GM12864 (cell line): ENCODE data around the gene GTF2A1L.

Experiments used
- DNase-seq: peaks from one replicate; pipeline ENCODE4 v3.0.0-alpha.2; 2011; ENCODE audit warnings: low read depth
- H3K4me3 ChIP-seq: 2 replicates; pipeline ENCODE4 v1.5.1; 2011; ENCODE audit warnings: mild to moderate bottlenecking, low read depth, low read length, control low read depth
- CTCF ChIP-seq: IDR thresholded peaks from 2 replicates; pipeline ENCODE4 v1.5.1; 2011; ENCODE audit warnings: low read depth, mild to moderate bottlenecking, moderate library complexity, low read length, control low read depth, inconsistent platforms; ENCODE audit errors: missing control alignments

The GTF2A1L gene

DNA sequence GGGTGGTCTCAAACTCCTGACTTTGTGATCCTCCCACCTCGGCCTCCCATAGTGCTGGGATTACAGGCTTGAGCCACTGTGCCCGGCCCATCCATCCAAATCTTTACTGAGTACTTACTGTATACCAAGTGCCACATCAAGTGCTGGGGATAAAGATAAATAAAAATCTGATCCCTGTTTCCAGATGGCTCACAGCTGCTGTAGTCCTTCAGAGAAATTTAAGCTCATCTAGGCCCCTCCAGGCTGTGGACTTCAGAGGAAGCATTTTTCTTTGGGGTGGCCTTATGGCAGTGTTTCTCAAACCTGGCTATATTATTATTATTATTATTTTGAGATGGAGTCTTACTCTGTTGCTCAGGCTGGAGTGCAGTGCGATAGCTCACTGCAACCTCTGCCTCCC is 33.7 kb upstream of the GTF2A1L start:
- no peak for DNase-seq
- TF ChIP-seq CTCF = no peak
- H3K4me3 ChIP-seq = no peak overlapping the region

GRCh38 chr2:48584551-48584950 is 33.1 kb upstream of the GTF2A1L start:
- no peak for TF ChIP-seq CTCF
- DNase-seq = no peak
- H3K4me3 ChIP-seq = no peak overlapping the region

DNA sequence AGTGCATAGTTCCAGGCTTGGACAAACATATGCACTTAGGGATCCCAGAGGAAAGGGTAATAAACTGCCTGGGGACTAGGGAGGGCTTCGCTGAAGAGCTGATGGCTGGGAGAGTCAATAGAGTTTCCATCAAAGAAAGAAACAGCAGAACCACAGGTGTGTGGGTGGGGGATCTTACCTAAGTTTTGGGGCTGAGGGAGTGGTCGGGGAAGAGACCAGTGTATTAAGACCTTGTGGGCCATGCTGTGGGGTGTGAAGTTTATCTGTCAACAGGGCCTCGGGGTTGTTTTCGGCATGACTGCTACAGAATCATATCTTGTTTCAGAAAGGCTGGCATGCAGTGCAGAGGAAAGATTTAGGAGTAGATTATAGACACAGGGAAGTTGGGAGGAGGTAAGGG is 31.2 kb upstream of the GTF2A1L start:
- DNase-seq = no peak
- TF ChIP-seq CTCF = no peak
- H3K4me3 ChIP-seq = no peak overlapping the region

- no peak overlapping the region for H3K4me3 ChIP-seq
- TF ChIP-seq CTCF = no peak
- no peak for DNase-seq
These were observed 30.1 kb upstream of the GTF2A1L start for GRCh38 chr2:48587560-48587959.

DNA sequence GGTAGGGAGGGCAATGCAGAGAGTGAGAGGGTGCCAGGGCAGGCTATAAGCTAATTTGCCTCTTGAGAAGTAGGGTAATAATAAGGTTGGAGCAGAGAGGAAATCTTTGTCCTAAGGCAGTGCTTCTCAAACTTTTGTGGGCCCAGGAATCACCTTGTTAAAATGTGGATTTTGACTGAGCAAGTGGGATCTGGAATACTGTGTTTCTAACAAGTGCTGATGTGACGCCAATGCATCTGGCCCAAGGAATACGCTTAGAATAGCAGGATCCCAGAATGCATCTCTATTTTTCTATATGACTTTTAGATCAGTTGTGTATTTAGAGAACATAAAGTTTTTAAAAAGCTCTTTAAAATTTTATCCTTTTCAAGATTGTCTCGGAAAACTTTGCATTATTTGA is 29.7 kb upstream of the GTF2A1L start:
- no peak for TF ChIP-seq CTCF
- no peak for DNase-seq
- no peak overlapping the region for H3K4me3 ChIP-seq

- no peak overlapping the region for H3K4me3 ChIP-seq
- no peak for TF ChIP-seq CTCF
- DNase-seq = no peak
These were observed 28.9 kb upstream of the GTF2A1L start for GRCh38 chr2:48588745-48589144.

DNA sequence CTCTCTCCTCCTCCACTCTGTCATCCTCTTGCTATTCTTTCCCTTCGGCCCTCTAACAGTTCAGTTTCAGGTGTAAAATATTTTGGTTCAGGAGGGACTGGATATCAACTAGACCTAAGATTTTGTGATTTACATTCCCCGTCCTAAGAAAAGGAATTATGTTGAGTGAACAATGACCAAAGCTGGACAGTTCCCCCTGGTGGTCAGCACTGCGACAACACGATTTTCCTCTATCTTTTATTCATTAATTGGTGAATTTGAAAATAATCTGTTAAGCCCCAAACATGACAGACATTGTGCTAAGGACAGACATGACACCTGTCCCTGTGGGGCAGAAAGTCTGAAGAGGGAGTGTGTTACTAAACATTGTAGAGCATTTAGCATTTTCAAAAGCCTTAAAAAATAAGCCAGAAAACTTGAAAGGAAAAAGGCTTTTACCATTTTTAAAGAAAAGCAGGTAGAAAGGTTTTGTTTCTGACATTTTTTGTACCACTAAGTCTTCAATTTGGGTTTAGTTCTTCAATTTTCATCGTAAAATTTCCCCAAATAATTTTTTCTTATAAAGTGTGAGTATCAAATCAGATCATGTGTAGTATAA is 28.4 kb upstream of the GTF2A1L start:
- TF ChIP-seq CTCF = peak; percentile 44
- DNase-seq = no peak
- H3K4me3 ChIP-seq = no peak overlapping the region
